ENCODE results near the gene LGALS3BP. TPM values are rescaled to one million over a fixed set of nuclear protein-coding genes. Genes with fewer than 3 reads are reported as not detected.
A peak's percentile ranks its signal among the peaks of the same experiment; 100 is the strongest.

The LGALS3BP gene
- total RNA-seq, 2 experiments from 2014 or later, result 64.4 to 71.2 TPM

DNA sequence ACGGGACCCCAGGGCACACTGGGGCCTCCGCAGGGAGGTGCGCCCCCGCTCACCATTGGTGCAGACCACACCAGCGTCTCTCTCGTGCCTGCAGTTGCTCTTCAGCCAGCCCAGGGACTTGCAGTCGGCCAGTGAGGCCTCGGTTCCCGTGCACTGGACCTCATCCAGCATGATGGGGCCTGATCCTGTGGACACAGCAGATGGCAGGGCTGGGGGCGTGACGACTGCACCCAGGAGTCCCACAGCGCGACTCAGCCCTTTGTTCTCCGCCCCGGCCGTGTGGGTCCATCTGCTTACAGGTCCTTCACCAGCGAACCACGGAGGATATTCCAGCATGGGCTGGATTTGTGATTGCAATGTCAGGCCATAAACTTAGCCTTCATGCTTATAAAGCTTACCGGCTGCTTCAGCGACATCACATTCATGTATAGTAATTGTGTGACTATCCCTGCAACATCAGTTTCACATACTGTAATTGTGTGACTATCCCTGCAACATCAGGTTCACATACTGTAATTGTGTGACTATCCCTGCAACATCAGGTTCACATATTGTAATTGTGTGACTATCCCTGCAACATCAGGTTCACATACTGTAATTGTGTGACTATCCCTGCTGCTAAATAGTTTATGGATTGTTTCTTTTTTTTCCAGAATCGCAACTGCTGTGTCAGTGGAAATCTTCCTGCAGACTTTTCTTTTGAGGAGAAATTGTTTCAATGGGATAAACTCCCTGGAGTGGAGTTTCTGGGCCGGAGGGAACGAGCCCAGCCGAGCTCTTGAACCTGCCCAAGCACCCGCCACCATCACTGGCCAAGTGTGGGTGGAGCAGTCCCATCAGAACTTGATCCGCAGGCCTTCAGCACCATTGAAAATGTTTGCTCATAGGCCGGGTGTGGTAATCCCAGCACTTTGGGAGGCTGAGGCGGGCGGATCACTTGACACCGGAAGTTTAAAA lies 4.8 kb downstream of the LGALS3BP start:
- H3K36me3 Mint-ChIP-seq (ENCODE audit: low read depth), result peaks cover 17% of the 10 kb centered on the region
- H3K9me3 Mint-ChIP-seq (ENCODE audit: low read depth), result no peaks in the 10 kb centered on the region
- POLR2A ChIA-PET, result interaction anchor here (0.7 kb wide), 1 partner anchor 34 kb away, joined by 3 read pairs; no protein-coding TSS in a partner anchor

GRCh38 chr17:78973792-78974520 lies 5.8 kb downstream of the LGALS3BP start:
- DNase-seq, result no peak
- ChIA-PET POLR2A (no interaction called here), CTCF (no interaction called here)

More for the DNA sequence above, 4.8 kb downstream of the LGALS3BP start:
- Mint-ChIP-seq H3K27me3 (no peaks in the 10 kb centered on the region), H3K4me1 (peaks cover 19% of the 10 kb centered on the region), H3K4me3 (no peak overlapping the region), H3K27ac (peak overlapping the region; percentile 63)
- ATAC-seq (peak; percentile 18), DNase-seq (no peak)
- CTCF ChIA-PET, result no interaction called here
- intact Hi-C loops (cut with DNase I, micrococcal nuclease), result loop anchor here in 1 of 2 experiments (10.0 kb wide), 1 partner anchor 480 kb away; no protein-coding TSS in a partner anchor

GRCh38 chr17:78973196-78973595 lies 6.5 kb downstream of the LGALS3BP start:
- H3K36me3 Mint-ChIP-seq (ENCODE audit: low read depth), result peaks cover 18% of the 10 kb centered on the region
- DNase-seq, result no peak
- no peak overlapping the region for H3K4me3 Mint-ChIP-seq
- H3K27me3 Mint-ChIP-seq, result no peaks in the 10 kb centered on the region
- intact Hi-C loops (cut with DNase I, micrococcal nuclease), result loop anchor here in 1 of 2 experiments (10.0 kb wide), 1 partner anchor 478 kb away; no protein-coding TSS in a partner anchor
- peaks cover 19% of the 10 kb centered on the region for H3K4me1 Mint-ChIP-seq
- CTCF ChIA-PET, result interaction anchor here (0.6 kb wide), 1 partner anchor 1002 kb away, joined by 3 read pairs; no protein-coding TSS in a partner anchor
- ATAC-seq, result no peak
- no peak overlapping the region for H3K27ac Mint-ChIP-seq
- H3K9me3 Mint-ChIP-seq (ENCODE audit: low read depth), result no peaks in the 10 kb centered on the region
- POLR2A ChIA-PET, result no interaction called here

More at GRCh38 chr17:78973792-78974520, 5.8 kb downstream of the LGALS3BP start:
- H3K36me3 Mint-ChIP-seq (ENCODE audit: low read depth), result peaks cover 17% of the 10 kb centered on the region
- H3K27ac Mint-ChIP-seq, result no peak overlapping the region
- no peak for ATAC-seq
- H3K27me3 Mint-ChIP-seq, result no peaks in the 10 kb centered on the region
- H3K9me3 Mint-ChIP-seq (ENCODE audit: low read depth), result no peaks in the 10 kb centered on the region
- intact Hi-C loops (cut with DNase I, micrococcal nuclease), result loop anchor here in 1 of 2 experiments (10.0 kb wide), 1 partner anchor 479 kb away; no protein-coding TSS in a partner anchor
- no peak overlapping the region for H3K4me3 Mint-ChIP-seq
- peaks cover 19% of the 10 kb centered on the region for H3K4me1 Mint-ChIP-seq

DNA sequence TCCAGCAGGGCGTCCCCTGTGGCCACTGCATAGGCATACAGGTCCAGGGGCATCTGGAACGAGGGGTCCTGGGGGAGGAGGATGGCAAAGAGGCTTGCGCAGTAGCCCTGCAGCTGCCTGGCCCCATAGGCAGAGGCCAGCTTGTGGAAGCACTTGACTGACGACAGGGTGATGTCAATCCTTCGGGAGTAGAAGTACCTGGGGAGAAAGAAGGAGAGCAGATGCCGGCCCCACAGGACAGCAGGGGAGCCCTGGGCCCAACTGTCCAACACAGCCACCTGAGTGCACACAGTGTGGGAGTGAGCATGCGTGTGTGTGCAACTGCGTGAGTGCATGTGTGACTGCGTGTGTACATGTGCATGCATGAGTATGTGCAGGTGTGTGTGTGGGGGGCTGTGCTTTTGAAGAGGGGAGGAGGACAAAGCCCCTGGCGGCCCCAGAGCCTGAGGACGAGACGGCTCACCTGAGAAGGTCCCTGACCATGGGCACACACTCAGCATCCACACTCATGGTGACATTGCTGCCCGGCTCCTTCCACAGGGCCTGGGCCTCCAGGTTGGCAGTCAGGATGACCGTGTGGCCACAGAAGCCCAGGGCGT lies 7.1 kb downstream of the LGALS3BP start:
- Mint-ChIP-seq H3K4me3 (no peak overlapping the region), H3K9me3 (ENCODE audit: low read depth) (no peaks in the 10 kb centered on the region), H3K36me3 (ENCODE audit: low read depth) (peaks cover 18% of the 10 kb centered on the region), H3K27me3 (no peaks in the 10 kb centered on the region), H3K27ac (no peak overlapping the region), H3K4me1 (peaks cover 14% of the 10 kb centered on the region)
- ChIA-PET CTCF (interaction anchor here (0.9 to 3.6 kb wide), 6 partner anchors 12 to 475 kb away, joined by 3 to 37 read pairs (median 6); no protein-coding TSS in a partner anchor), POLR2A (interaction anchor here (1.5 kb wide), 1 partner anchor 107 kb away, joined by 5 read pairs; no protein-coding TSS in a partner anchor)
- no peak for DNase-seq
- intact Hi-C loops (cut with DNase I, micrococcal nuclease), result loop anchor here in 1 of 2 experiments (10.0 kb wide), 1 partner anchor 478 kb away; no protein-coding TSS in a partner anchor
- ATAC-seq, result no peak

DNA sequence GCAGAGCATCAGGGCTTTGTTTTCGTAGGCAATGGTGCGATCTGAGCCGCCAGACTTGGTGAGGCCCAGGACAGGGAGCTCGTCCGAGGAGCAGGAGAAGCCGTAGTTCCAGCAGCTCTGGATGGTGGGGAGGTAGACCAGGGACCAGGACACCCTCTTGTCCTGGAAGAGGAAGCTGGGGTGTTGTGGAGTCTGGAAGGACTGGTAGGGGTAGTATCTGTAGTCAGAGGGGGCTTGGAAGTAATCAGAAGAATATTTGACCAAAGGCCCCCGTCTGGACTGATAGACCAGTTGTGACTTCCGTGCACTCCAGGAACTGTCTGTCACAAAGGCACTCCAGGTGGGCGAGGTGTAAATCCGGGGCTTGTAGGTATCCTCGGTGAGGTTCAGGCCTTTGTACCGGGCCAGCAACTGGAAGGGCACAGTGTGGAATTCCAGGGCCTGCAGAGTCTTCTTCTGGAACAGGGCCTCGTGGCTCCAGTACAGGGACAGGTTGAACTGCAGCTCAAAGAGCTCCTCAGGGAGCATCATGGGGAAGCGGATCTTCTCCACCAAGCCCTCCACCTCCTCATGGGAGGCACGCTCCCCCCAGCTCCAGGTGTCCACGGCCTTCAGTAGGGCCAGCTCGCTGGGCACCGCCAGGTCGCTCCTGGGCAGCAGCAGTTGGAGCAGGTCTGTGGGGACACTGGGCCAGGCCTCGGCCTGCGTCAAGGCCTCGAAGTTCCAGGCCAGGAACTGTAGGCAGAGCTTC lies 7.8 kb downstream of the LGALS3BP start:
- CTCF ChIA-PET, result interaction anchor here (0.6 to 3.6 kb wide), 16 partner anchors 8 to 913 kb away, joined by 3 to 37 read pairs (median 4); partner anchors contain the start of gene LGALS3BP
- peaks cover 18% of the 10 kb centered on the region for H3K36me3 Mint-ChIP-seq (ENCODE audit: low read depth)
- DNase-seq (no peak), ATAC-seq (peak; percentile 17)
- H3K27ac Mint-ChIP-seq, result peak overlapping the region; percentile 13
- no peak overlapping the region for H3K4me3 Mint-ChIP-seq
- H3K27me3 Mint-ChIP-seq, result no peaks in the 10 kb centered on the region
- H3K4me1 Mint-ChIP-seq, result peaks cover 9% of the 10 kb centered on the region
- POLR2A ChIA-PET, result interaction anchor here (0.6 to 1.5 kb wide), 2 partner anchors 106 to 518 kb away, joined by 5 read pairs; no protein-coding TSS in a partner anchor
- intact Hi-C loops (cut with DNase I, micrococcal nuclease), result loop anchor here (1.0 to 10.0 kb wide), 5 partner anchors 106 to 477 kb away; no protein-coding TSS in a partner anchor
- no peaks in the 10 kb centered on the region for H3K9me3 Mint-ChIP-seq (ENCODE audit: low read depth)

DNA sequence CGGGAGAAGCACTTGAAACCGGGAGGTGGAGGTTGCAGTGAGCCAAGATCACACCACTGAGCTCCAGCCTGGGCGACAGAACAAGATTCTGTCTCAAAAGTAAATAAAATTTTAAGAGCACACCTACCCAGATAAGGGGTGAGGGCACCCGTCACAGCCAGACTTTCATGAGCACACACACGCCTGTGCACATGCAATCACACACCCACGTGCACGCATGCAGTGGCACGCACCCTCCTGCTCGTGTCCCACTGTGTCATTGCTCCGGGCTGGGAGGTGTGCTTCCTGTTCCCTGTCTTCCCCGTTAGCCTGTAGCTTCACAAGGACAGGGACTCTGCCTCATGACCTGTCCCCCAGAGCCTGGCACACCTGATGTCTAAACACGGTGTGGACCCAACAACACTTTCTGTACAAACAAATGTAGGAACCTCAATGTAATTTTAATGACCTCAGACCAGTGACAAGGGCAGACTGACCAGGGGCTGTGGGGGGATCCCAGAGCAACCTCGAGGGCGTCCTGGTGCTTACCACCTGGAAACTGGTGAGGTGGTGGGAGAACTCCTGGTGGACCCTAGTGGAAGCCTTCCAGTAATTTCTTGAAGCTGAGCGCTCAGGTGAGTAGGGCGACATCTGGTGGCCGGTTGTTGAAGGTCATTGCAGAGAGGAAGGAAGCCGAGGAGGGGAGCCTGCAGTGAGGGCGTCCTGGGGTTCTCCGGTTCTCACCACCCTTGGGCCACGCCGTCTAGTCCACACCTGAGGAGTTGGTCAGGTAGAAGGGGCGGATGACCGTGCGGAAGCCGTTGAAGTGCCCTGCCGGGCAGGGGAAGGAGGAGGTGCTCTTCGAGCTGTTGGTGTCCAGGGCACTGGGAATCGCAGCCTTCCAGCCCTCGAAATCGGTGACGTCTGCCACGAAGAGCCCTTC lies 8.6 kb downstream of the LGALS3BP start:
- DNase-seq, result peak; percentile 89
- H3K4me3 Mint-ChIP-seq, result no peak overlapping the region
- H3K4me1 Mint-ChIP-seq, result peaks cover 9% of the 10 kb centered on the region
- H3K27ac Mint-ChIP-seq, result peak overlapping the region; percentile 17
- POLR2A ChIA-PET, result interaction anchor here (0.6 to 1.5 kb wide), 2 partner anchors 105 to 518 kb away, joined by 5 read pairs; no protein-coding TSS in a partner anchor
- CTCF ChIA-PET, result interaction anchor here (0.6 to 3.6 kb wide), 24 partner anchors 9 to 913 kb away, joined by 3 to 37 read pairs (median 3); partner anchors contain the start of genes CEP295NL, ENGASE and LGALS3BP
- no peaks in the 10 kb centered on the region for H3K9me3 Mint-ChIP-seq (ENCODE audit: low read depth)
- intact Hi-C loops (cut with DNase I, micrococcal nuclease), result loop anchor here (1.0 to 10.0 kb wide), 5 partner anchors 105 to 476 kb away; no protein-coding TSS in a partner anchor
- H3K27me3 Mint-ChIP-seq, result no peaks in the 10 kb centered on the region
- peak; percentile 80 for ATAC-seq
- peaks cover 18% of the 10 kb centered on the region for H3K36me3 Mint-ChIP-seq (ENCODE audit: low read depth)

DNA sequence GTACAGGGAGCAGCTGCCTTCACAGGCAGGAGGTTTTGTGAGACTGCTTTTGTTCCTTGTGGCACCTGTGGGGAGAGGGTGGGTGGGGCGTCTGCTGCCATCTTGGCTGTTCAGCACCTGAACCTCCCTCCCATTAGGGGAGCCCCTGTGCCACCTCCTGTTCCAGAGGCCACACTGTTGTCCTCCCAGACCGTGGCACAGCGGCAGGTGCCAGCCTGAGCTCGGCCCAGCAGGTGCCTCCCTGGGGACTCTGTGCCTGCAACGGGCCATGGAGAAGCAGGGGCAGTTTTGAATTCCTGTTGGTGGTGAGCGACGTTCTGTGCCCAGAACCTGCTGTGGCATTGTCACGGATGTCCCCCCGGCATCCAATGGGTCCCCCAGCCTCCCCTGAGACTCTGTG lies 9.9 kb downstream of the LGALS3BP start:
- intact Hi-C loops (cut with DNase I, micrococcal nuclease), result loop anchor here (2.0 to 10.0 kb wide), 2 partner anchors 473 to 475 kb away; no protein-coding TSS in a partner anchor
- CTCF ChIA-PET, result interaction anchor here (0.6 to 3.6 kb wide), 4 partner anchors 16 to 497 kb away, joined by 3 to 37 read pairs (median 3); no protein-coding TSS in a partner anchor

GRCh38 chr17:78967782-78968362 lies 11.9 kb downstream of the LGALS3BP start:
- peaks cover 6% of the 10 kb centered on the region for H3K4me1 Mint-ChIP-seq
- H3K36me3 Mint-ChIP-seq (ENCODE audit: low read depth), result peaks cover 10% of the 10 kb centered on the region
- H3K27ac Mint-ChIP-seq, result no peak overlapping the region
- intact Hi-C loops (cut with DNase I, micrococcal nuclease), result no loop called here
- H3K27me3 Mint-ChIP-seq, result no peaks in the 10 kb centered on the region
- no peak overlapping the region for H3K4me3 Mint-ChIP-seq
- H3K9me3 Mint-ChIP-seq (ENCODE audit: low read depth), result no peaks in the 10 kb centered on the region
- CTCF ChIA-PET, result interaction anchor here (0.6 to 1.1 kb wide), 3 partner anchors 58 to 433 kb away, joined by 3 read pairs; no protein-coding TSS in a partner anchor
- DNase-seq, result no peak
- POLR2A ChIA-PET, result no interaction called here
- no peak for ATAC-seq

More for the DNA sequence above, 9.9 kb downstream of the LGALS3BP start:
- Mint-ChIP-seq H3K27ac (no peak overlapping the region), H3K4me3 (no peak overlapping the region), H3K27me3 (no peaks in the 10 kb centered on the region), H3K4me1 (peaks cover 6% of the 10 kb centered on the region), H3K36me3 (ENCODE audit: low read depth) (peaks cover 13% of the 10 kb centered on the region), H3K9me3 (ENCODE audit: low read depth) (no peaks in the 10 kb centered on the region)
- ATAC-seq, result no peak
- DNase-seq, result no peak
- POLR2A ChIA-PET, result no interaction called here
